ENCODE results near the gene ANKRD40.

DNA sequence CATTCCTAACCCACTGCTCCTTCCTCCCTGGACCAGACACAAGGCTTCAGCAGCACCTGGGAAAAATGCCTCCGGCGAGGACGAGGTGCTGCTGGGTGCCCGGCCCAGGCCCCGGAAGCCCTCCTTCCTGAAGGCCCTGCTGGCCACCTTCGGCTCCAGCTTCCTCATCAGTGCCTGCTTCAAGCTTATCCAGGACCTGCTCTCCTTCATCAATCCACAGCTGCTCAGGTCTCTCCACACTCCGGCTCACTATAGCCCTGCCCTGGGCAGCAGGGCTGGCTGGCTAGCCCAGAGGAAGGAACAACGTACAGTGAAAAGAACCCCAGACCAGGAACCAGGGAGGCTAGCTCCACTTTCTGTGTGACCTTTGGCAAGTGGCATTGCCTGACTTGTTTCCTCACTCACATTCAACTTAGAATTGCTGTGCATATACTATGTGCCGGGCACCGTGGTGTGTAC, 46.8 kb downstream of the ANKRD40 start:
- TF ChIP-seq, protein P1, sequence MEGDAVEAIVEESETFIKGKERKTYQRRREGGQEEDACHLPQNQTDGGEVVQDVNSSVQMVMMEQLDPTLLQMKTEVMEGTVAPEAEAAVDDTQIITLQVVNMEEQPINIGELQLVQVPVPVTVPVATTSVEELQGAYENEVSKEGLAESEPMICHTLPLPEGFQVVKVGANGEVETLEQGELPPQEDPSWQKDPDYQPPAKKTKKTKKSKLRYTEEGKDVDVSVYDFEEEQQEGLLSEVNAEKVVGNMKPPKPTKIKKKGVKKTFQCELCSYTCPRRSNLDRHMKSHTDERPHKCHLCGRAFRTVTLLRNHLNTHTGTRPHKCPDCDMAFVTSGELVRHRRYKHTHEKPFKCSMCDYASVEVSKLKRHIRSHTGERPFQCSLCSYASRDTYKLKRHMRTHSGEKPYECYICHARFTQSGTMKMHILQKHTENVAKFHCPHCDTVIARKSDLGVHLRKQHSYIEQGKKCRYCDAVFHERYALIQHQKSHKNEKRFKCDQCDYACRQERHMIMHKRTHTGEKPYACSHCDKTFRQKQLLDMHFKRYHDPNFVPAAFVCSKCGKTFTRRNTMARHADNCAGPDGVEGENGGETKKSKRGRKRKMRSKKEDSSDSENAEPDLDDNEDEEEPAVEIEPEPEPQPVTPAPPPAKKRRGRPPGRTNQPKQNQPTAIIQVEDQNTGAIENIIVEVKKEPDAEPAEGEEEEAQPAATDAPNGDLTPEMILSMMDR (conservative IDR thresholded peaks at IDR 0.05) = no peak
- TF ChIP-seq ZFX (IDR thresholded peaks at IDR 0.05) = no peak
